Measurements from ENCODE around the gene F2. TPM values are rescaled to one million over a fixed set of nuclear protein-coding genes. Genes with fewer than 3 reads are reported as not detected.

The F2 gene
- total and polyA plus RNA-seq, 2 of the 13 experiments (the other 11 are each of a cell fraction or from before 2014, with no cell fraction given), result 330 to 801 TPM

GRCh38 chr11:46760429-46761128 is 41.6 kb downstream of the F2 start:
- no peaks in the 10 kb centered on the region for H3K27me3 ChIP-seq (ENCODE audit: control insufficient read depth in 1 of 2, insufficient read depth in 2 of 2, low read length in 2 of 2)
- in situ Hi-C loops (cut with HindIII; ENCODE audit: extremely low pct_ligation_motif_present, low pct_unique_long_range_greater_than_20kb) (no loop called here), intact Hi-C loops (cut with micrococcal nuclease; ENCODE audit: unreplicated experiment) (no loop called here)
- ATAC-seq (no peak), FAIRE-seq (no peak), DNase-seq (ENCODE audit: low spot score) (no peak)
- WGBS (ENCODE audit: low lambda C conversion rate), result 99% methylated on average over 6 of the region's 6 CpGs
- CTCF ChIA-PET (ENCODE audit: low intra/inter-chr PET ratio, low total read pairs), result no interaction called here
- H2AFZ ChIP-seq (ENCODE audit: low read length), result no peak overlapping the region
- no peak for TF ChIP-seq UBTF (CRISPR knock-in tag; IDR thresholded peaks at IDR 0.05)
- no peak for TF ChIP-seq MXI1 (IDR thresholded peaks at IDR 0.05; ENCODE audit: borderline replicate concordance, low read depth, low read length)
- TF ChIP-seq EP300 (IDR thresholded peaks at IDR 0.05; ENCODE audit: low read depth in 2 of 2, low read length in 2 of 2), result no peak
- no peak for TF ChIP-seq EP300 (CRISPR knock-in tag; IDR thresholded peaks at IDR 0.05; ENCODE audit: borderline replicate concordance)
- no peak for TF ChIP-seq STAG1 (CRISPR knock-in tag; IDR thresholded peaks at IDR 0.05)
- TF ChIP-seq ZSCAN20 (CRISPR knock-in tag; IDR thresholded peaks at IDR 0.05; ENCODE audit: borderline replicate concordance), result no peak
- no peak for TF ChIP-seq ZNF790 (CRISPR knock-in tag; IDR thresholded peaks at IDR 0.05; ENCODE audit: borderline replicate concordance)
- TF ChIP-seq ZNF839 (CRISPR knock-in tag; IDR thresholded peaks at IDR 0.05; ENCODE audit: borderline replicate concordance), result no peak
- TF ChIP-seq ZNF772 (CRISPR knock-in tag; IDR thresholded peaks at IDR 0.05), result no peak
- TF ChIP-seq SP2 (CRISPR knock-in tag; IDR thresholded peaks at IDR 0.05), result no peak
- TF ChIP-seq RBM39 (IDR thresholded peaks at IDR 0.05; ENCODE audit: low read depth, low read length, poor library complexity, severe bottlenecking), result no peak
- TF ChIP-seq MEF2D (CRISPR knock-in tag; IDR thresholded peaks at IDR 0.05), result no peak
- H3K4me2 ChIP-seq (ENCODE audit: low read depth, low read length), result no peak overlapping the region
- BruUV-seq (replicated peaks), result no TSS peak
- H3K79me2 ChIP-seq (ENCODE audit: insufficient read depth, low read length), result no peaks in the 10 kb centered on the region
- no peak overlapping the region for H3K27ac ChIP-seq (ENCODE audit: extremely low read length, insufficient read depth, low read length)
- H3K9ac ChIP-seq (ENCODE audit: insufficient read depth, low read depth, low read length), result no peak overlapping the region
- no peaks in the 10 kb centered on the region for H3K9me3 ChIP-seq (ENCODE audit: low read length)
- H3K4me3 ChIP-seq (replicated peaks in 1 of 3; ENCODE audit: insufficient read depth in 1 of 3, low read depth in 2 of 3, low read length in 3 of 3), result no peak overlapping the region
- peaks cover 31 to 77% of the 10 kb centered on the region in 2 experiments for H3K36me3 ChIP-seq (replicated peaks in 1 of 2; ENCODE audit: control insufficient read depth in 1 of 2, insufficient read depth in 2 of 2, low read length in 2 of 2)
- H4K20me1 ChIP-seq (ENCODE audit: insufficient read depth, low read length), result no peaks in the 10 kb centered on the region
- POLR2A ChIA-PET, result interaction anchor here (0.7 kb wide), 1 partner anchor 495 kb away, joined by 4 read pairs; no protein-coding TSS in a partner anchor
- H3K4me1 ChIP-seq (ENCODE audit: insufficient read depth, low read length), result no peaks in the 10 kb centered on the region
